Hepatocyte (in vitro differentiated cells): Measurements from ENCODE around the gene PGAP2.
A peak's percentile ranks its signal among the peaks of the same experiment; 100 is the strongest.

ENCODE experiments used
- EZH2 ChIP-seq: fragments of 200-600 bp; sonication (generic); IDR thresholded peaks from 2 replicates; pipeline ENCODE4 v1.6.1; 2016; ENCODE audit warnings: antibody characterized with exemption, mild to moderate bottlenecking, borderline replicate concordance
- EZH2phosphoT487 ChIP-seq: fragments of 200-600 bp; sonication (generic); IDR thresholded peaks from one replicate; pipeline ENCODE4 v1.6.1; 2018; ENCODE audit warnings: antibody characterized with exemption, mild to moderate bottlenecking, low read depth, moderate library complexity; ENCODE audit not compliant: unreplicated experiment, severe bottlenecking
- TF ChIP-seq, protein P1 (sequence below): fragments of 200-600 bp; sonication (generic); IDR thresholded peaks from 2 replicates; pipeline ENCODE4 v1.5.1; 2016; ENCODE audit warnings: antibody characterized with exemption, mild to moderate bottlenecking; ENCODE audit not compliant: poor library complexity

DNA sequence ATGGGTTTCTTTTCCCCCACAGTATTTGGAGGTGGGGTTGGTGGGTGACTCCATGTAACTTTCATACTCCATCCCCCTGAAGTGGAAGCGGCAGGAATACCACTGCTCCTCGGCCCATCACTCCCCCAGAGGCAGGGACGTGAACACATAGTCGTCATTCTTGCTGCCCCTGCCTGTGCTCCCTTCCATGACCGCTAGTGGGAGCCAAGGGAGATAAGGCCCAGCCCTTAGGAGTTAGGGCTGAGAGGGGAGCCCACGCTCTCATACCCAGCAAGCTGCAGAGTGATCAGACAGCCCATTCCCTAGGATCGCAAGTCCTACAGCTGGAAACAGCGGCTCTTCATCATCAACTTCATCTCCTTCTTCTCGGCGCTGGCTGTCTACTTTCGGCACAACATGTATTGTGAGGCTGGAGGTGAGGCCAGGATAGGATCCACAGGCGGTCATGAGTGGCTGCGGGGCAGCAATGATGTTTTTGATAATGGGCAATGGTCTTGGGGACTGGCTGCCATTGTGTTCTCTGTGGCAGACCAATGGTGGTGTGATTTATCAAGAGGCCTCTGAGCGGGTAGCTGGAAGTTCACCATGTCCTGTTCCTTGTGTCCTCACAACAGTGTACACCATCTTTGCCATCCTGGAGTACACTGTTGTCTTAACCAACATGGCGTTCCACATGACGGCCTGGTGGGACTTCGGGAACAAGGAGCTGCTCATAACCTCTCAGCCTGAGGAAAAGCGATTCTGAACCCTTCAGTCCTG is 16.5 kb downstream of the PGAP2 start:
- TF ChIP-seq, protein P1, sequence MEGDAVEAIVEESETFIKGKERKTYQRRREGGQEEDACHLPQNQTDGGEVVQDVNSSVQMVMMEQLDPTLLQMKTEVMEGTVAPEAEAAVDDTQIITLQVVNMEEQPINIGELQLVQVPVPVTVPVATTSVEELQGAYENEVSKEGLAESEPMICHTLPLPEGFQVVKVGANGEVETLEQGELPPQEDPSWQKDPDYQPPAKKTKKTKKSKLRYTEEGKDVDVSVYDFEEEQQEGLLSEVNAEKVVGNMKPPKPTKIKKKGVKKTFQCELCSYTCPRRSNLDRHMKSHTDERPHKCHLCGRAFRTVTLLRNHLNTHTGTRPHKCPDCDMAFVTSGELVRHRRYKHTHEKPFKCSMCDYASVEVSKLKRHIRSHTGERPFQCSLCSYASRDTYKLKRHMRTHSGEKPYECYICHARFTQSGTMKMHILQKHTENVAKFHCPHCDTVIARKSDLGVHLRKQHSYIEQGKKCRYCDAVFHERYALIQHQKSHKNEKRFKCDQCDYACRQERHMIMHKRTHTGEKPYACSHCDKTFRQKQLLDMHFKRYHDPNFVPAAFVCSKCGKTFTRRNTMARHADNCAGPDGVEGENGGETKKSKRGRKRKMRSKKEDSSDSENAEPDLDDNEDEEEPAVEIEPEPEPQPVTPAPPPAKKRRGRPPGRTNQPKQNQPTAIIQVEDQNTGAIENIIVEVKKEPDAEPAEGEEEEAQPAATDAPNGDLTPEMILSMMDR: peak; percentile 35
- TF ChIP-seq EZH2phosphoT487 (no peak), EZH2 (no peak)
